ENCODE data around the gene KLHL40.

Gene KLHL40, protein sequence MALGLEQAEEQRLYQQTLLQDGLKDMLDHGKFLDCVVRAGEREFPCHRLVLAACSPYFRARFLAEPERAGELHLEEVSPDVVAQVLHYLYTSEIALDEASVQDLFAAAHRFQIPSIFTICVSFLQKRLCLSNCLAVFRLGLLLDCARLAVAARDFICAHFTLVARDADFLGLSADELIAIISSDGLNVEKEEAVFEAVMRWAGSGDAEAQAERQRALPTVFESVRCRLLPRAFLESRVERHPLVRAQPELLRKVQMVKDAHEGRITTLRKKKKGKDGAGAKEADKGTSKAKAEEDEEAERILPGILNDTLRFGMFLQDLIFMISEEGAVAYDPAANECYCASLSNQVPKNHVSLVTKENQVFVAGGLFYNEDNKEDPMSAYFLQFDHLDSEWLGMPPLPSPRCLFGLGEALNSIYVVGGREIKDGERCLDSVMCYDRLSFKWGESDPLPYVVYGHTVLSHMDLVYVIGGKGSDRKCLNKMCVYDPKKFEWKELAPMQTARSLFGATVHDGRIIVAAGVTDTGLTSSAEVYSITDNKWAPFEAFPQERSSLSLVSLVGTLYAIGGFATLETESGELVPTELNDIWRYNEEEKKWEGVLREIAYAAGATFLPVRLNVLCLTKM

DNA sequence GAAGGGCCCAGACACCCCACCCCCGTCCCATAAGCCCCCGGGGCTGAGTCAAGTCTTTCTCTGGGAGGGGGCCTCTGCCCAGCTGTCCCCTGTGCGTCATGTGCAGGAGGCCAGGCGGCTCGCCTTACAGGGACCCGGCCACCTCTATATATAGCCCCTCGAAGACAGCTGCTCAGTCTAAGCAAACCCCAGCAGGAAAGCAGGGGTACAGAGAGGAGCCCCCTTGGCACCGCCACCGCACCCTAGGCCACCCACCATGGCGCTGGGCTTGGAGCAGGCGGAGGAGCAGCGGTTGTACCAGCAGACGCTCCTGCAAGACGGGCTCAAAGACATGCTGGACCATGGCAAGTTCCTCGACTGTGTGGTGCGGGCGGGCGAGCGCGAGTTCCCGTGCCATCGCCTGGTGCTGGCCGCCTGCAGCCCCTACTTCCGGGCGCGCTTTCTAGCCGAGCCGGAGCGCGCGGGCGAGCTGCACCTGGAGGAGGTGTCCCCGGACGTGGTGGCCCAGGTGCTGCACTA lies at the start of gene KLHL40:
TSS of gene KLHL40 (plus strand) at position 175 of the 519 bp plus-strand sequence. CDS start at position 257, 82 bp downstream.
- no peak for DNase-seq

DNA sequence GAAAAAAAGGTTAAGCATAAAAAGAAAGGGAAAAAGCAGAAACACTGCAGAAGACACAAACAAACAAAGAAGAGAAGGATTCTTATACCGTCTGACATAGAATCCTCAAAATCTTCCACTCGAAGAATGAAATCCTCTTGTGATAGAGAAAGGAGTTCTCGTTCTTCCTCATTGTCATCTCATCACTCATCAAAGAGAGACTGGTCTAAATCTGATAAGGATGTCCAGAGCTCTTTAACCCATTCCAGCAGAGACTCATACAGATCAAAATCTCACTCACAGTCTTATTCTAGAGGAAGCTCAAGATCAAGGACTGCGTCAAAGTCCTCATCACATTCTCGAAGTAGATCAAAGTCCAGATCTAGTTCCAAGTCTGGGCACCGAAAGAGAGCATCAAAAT lies 48.3 kb upstream of the KLHL40 start:
- DNase-seq: no peak

DNA sequence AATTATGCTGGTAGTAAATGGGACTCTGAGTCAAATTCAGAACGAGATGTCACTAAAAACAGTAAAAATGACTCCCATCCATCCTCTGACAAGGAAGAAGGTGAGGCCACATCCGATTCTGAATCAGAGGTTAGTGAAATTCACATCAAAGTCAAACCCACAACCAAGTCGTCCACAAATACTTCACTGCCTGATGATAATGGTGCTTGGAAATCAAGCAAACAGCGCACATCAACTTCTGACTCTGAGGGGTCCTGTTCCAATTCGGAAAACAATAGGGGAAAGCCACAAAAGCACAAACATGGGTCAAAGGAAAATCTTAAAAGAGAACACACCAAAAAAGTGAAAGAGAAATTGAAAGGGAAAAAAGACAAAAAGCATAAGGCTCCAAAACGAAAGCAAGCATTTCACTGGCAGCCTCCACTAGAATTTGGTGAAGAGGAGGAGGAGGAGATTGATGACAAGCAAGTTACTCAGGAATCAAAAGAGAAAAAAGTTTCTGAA lies 46.9 kb upstream of the KLHL40 start:
- no peak for DNase-seq

DNA sequence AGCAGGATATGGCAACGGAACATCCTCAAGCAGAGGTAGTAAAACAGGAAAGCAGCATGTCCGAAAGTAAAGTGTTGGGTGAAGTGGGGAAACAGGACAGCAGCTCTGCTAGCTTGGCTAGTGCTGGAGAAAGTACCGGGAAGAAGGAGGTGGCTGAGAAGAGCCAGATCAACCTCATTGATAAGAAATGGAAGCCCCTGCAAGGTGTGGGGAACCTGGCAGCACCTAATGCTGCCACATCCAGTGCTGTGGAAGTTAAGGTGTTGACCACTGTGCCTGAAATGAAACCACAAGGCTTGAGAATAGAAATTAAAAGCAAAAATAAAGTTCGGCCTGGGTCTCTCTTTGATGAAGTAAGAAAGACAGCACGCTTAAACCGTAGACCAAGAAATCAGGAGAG lies 46.1 kb upstream of the KLHL40 start:
- no peak for DNase-seq

DNA sequence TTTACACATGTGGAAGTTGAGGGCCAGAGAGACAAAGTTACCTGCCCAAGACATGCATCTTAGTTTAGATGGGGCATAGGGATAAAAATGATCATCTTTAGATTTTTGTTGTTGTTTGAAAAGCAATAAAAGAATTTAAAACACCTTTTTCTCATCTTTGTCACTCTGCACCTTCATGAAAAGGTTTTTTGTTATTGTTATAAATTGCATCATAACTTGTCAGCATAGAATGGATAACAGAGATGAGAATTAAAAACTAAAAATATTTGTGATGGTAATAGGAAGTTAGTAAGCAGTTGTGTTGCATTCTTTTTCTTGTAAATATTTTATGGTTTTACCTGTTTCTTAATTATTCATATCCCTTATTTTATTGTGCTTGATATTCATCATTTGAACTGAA lies 45.2 kb upstream of the KLHL40 start:
- no peak for DNase-seq

DNA sequence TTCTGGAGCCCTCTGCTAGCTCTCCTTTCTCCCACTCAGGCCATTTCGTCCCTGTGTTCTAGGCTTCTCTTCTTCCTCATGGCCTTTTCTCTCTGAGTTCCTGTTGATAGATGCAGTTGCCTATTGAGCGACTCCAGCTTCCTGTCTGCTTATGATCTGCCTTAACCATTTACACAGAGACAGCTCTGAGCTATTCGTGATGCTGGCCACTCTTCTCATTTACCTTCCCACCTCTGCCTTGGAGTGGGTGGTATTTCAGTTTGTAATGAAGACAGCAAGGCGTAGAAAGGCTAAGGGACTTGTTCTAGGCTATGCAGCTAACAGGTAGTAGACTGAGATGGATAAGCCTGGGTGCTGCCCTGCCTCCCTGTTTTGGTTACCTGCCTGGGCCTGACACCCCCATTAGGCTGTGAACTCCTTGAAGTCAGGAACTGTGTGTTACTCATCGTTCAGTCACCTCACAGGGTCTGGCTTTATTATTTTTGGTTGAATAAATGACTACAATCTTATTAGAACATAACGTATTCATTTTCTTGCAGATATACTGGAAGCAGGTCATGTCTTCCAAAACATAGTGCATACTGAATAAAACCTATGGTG lies 44.5 kb upstream of the KLHL40 start:
- DNase-seq: no peak

DNA sequence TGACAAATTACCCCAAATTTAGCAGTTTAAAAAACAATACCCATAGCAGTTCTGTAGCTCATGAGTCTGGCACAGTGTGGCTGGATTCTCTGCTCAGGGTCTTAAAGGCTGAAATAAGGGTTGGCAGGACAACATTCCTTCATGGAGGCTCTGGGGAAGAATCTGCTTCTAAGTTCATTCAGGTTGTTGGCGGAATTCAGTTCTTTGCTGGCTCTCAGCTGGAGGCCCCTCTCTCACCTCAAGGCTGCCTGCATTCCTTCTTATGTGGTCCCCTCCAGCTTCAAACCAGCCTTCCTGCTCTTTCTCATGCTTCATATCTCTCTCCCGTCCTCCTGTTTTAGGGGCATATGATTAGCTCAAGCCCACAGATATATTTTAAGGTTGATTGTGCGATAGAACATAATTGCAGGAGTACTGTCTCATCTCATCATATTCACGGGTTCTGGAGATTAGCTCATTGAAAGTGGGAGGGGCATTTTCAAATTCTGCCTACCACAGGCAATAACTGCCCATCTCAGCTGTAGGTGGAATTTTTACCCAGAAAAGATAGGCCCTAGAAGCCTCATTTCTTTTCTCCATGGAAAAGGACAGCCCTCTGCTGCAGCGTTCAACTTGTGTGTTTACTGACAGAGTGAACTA lies 37.4 kb upstream of the KLHL40 start:
- no peak for DNase-seq

DNA sequence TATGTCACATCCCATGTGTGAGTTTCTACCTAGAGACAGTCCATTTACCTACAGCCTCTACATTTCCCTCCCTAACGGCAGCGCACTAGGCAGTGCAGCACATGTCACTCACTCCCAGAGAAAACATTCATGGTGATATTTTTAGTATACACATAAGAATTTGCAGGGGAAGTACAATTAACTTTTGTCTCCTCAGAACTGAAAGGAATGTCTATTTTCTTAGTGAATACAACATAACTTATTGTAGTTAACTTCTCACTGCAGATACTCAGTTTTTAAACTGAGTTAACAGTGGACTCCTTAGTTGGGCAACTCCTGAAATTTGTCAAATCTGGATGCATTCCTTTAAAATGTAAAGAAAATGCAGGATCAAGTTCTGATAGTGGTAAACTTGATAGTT lies 36.3 kb upstream of the KLHL40 start:
- DNase-seq: no peak

DNA sequence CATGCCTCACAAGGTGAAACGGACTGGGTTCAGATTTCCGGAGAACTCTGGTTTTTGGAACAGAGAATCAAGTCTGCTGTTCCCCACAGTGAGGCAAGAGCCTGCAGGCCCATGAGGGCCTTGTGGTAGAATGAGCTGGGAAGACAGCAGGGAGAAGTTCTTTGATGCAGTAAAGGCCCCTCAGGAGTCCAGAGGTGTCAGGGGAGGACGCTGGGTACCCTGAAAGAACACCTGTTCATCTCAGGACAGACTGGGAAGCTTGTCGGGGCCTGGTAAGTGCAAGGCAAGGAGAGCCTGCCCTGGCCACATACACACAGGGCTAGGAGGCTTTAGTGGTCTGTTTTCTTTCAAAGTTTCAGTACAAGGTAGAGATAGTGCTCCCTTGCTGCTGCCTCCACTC lies 35.6 kb upstream of the KLHL40 start:
- DNase-seq: peak; percentile 16

DNA sequence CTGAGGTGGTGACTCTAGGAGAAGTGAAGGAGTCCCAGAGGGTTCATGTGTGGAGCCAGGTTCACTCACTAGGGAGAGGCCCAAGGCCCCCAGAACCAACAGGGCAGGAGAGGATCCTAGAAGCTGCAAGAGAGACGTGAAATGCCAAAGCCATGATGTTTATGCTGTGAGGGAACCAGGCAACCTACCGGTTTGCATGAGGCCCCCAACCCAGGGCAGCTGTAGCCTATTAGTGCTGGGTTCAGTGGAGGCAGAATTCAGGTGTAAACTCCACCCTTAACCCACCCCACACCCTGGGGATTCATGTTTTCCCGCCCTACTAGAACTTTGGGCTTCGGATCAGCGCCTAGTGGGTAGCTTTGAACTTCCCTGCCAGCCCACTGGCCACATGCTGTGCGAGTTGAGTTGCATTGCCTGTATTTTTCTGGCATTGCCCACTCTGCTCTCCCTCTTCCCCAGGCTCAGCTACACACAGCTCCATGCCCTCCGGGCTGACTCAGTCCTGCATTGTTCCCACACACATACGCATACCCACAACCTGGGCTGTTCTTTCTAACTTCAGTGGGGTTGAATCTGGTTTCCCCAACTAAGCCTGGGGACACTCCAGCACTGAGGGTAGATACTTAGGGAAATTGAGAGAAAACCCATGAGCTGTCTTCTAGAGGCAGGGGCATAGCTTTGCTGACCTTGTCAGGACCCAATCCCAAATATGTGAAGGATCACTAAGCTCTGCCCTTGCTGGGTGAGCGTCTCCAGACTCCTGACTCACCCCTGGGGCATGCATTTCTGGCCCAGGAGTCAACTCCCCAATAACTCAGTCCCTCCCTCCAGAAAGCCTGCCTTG lies 33.9 kb upstream of the KLHL40 start:
- no peak for DNase-seq

DNA sequence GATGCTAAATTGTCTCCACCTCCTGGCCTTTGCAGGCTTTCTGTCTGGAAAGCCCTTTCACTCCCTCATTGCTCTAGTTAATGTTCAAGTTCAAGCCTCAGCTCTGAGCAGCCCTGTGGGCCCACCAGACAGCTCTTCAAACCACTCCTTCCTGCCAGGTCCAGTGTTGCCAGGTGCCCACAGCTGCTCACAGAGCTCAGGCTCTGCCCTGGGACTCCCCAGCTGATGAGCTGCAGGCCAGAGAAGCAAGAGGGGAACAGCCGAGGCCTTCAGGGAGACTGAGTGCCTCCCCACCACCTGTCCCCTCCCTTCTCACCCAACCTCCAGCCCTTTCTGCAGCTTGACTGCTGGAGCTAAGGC lies 33.1 kb upstream of the KLHL40 start:
- DNase-seq: peak; percentile 17

DNA sequence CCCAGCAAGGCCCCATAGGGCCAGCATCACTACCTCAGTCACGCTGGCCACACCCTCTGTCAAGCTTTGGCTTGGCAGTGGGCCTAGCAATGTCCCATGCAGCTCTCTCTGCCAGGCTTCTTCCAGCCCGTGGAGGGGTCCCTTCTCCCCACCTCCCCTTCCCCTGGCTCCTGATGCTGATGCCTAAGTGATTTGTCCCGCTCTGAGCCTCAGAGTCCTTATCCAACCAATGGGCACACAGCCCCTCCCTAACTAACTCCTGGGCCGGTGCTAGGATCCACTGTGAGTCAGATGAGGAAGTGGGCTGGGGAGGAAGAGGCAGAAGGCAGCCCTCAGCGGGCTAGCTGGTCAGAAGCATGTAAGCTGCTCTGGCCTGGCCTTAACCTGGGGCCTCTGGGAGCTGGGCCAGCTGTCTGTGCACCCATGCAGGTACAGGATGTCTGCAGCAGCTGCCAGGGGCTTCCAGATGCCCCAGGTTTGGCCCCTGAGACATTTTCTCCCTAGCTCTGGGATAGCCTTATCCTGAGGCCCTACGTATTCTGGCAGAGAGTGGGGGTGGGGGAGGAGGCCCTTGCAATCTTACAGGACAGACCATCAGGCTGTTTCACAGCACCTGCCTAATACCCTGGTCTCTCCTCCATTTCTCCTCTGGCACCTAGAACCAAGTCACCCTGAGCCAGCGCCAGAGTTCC lies 32.6 kb upstream of the KLHL40 start:
- no peak for DNase-seq

DNA sequence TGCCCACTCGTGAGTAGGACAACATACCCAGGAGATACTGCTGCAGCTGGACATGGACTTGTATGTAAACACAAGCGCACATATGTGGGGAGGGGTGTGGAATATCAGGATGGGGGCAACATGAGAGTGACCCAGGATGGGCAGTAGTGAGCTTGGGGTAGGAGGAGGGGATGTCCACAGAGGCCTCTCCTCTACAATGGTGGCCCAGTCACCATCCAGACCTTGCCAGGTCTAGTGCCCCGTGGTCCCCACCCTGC lies 32.1 kb upstream of the KLHL40 start:
- DNase-seq: no peak

DNA sequence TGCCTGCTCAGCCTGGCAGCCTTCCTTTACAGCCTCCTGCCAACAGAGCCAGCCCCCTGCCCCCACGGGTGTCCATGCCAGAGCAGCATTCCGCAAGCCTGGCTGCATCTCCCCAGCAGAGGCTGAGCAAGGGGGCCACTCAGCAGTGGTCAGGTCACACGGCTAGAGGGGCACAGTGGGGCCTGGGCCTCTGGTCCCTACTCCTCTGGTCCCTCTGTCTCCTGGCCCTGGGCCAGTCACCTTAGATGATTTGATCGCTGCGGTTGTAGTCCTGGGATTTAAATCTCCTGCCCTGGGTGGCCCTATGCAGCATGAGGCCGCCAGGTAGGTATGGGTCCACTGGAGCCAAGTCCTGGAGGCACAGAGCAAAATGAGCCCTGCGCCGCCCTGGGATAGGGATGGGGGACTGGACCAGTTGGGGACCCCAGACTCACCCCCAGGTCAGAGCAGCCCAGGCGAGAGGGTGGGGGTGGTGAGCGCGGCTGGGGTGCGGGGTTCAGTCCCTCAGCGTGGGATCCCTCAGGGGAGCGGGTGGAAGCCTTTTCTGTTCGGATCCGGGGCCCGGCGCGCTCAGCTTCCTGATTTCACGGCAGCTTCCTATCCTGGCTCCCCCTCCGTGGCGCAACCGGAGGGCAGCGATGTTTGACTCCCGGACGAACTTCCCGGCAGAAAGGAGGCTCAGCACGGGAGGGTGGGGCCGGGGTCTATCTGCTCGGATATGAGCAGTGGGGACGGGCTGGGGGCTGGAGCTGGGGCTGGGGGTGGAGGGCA lies 31.6 kb upstream of the KLHL40 start, which contains the start of gene ZBTB47:
TSS of gene ZBTB47 (plus strand) at position 138 of the 771 bp plus-strand sequence. CDS start 4,659 bp downstream, outside the sequence.
- peak; percentile 26 for DNase-seq

DNA sequence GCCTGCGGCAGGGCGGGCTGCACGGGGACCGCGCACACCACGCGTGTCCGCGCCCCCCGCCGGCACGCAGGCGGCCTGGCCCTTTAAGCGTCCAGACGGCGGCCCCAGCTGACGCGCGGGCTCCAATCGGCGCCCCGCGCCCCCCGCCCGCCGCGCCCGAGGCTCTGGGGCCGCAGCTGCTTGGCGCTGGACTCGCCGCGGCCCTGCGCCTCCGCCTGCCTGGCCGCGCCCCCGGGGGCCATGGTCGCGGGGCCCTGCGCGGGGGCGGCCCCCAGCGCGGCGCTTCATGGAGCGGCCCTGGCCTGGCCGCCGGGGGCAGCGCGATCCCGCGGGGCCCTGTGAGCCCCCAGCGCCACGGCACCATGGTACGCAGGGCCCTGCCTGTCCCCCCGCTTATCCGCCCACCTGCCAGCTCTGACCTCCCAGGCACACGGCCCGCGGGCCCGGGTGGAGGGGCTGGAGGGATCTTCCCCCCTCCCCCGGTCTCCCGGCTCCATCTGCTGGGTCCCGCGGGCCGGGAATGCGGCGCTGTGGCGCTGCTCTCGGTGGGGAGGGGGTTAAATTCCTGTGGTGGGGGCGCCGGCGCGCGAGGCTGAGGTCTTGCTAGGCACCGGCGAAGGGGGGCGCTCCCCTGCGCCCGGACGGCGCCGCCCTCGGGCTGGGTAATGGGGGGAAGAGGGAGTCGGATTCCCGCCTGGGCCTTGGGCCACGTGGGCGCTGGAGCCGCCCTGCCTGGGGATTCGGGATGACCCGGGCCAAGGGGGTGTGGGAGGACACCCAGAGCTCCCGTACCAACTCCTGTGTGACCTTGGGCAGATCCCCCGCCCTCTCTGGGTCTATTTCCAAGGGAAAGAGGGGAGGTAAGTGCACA lies 30.8 kb upstream of the KLHL40 start:
- peak; percentile 28 for DNase-seq

DNA sequence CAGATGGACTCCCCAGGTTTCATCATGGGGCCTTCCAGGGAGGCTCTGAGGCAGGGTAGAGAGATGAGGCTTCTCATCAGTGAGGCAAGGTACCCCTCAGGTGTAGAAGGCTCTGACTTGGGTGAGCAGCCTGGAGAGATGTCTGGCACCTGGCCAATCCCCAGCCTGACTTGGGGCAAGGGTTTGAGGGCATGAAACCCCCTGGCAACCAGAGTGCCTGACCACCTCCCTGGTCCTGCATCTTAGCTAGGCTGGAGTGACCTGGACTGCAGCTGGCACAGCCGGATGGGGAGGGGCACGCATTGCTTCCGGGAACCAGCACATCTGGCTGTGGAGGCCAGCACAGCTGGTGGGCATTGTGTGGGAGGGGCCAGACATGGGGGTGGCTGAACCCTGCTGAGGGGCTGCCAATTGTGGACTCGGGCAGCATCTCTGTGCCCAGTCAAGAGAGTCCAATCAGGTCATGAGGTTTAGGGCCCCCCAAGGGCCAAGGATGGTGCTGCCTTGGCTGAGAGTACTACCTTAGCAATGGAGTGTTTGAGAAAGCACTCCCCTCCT lies 29.9 kb upstream of the KLHL40 start:
- DNase-seq: peak; percentile 19

DNA sequence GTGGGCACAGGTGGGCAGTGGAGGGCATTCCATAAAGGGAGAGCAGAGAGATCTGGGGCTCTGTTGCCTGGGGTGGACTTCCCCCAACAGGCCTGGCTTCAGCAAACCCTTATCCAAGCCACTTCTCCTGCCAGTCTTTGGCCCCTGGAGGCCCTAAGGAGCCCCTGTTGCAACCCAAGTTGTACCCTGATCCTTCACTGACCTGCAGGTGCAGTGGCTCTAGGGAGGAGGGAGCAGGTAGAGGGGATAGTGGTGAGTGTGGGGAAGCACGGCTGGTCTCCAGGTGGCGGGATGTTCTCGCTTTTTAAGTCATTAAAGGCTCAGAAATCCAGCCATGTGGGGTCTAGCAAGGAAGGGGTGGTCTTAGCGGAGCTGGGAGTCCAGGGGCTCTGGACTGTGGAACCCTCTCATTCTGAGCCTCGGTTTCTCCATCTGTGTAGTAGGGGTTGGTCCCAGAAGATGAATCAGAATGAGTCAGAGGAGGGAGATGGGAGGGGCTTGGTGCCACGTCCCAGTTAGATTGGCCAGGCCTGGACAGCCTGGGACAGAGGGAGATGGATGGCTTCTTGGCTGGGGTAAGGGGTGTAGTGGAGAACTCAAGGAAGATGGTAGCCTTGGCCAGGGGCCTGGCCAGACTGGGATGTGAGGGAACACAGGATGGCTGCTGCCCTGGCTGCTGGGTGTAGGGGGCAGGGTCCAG lies 29.2 kb upstream of the KLHL40 start:
- DNase-seq: no peak

DNA sequence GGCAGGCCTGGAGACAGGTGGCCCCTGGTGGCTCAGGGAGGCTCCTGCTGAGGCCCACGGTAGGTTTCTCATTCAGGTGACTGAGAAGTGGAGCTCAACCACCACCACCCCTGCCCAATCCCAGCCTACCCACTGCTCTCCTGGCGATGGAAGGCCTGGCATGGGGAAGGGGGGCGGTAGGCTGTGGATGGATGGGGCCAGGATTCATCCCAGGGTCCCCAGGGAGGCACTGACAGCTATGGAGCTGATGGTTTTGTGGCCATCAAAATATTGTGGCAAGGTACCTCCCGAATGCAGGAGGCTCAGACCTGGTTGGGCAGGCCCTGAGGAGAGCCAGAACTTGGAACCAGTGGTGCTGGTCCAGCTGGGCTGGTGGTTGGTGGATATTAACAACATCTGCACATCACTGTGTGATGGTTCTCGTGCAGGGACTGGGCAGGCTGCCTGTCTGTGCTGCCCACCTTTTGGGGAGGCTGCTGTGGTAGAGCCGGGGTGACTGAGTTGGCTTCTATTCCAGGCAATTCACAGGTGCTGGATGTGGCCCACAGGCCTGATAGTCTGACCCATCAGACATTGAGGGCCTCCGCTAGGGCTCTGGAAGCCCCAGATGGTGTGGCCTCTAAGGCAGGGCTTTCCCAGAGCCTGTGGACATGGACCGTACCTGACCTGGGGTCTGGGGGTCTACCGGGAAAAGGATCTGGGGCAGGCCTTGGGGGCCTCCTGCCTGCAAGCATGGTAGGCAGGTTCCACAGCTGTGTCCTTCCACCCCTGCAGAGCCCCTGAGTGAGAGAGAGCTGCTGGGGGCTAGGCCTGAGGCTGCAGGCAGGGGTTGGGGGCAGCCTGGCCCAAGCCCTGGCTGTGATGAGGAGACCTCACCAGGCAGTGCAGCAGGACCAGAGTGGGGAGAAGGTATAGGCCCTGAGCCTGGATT lies 28.4 kb upstream of the KLHL40 start:
- DNase-seq: no peak
